H9 (cell line): Measurements from ENCODE around the gene TRABD2B. TPM values are rescaled to one million over a fixed set of nuclear protein-coding genes. Genes with fewer than 3 reads are reported as not detected.

ENCODE experiments used
- DNase-seq: peaks from one replicate; pipeline ENCODE4 v3.0.0-alpha.2; 2017
- H2AFZ ChIP-seq: one replicate; pipeline ENCODE4 v1.6.1; 2013; ENCODE audit warnings: mild to moderate bottlenecking, low read length, control low read depth, moderate library complexity
- H2AK5ac ChIP-seq: 2 replicates; pipeline ENCODE4 v1.6.1; 2013; ENCODE audit warnings: low read length, control low read depth, mixed read lengths; ENCODE audit not compliant: insufficient read length
- H2BK120ac ChIP-seq: one replicate; pipeline ENCODE4 v1.6.1; 2013; ENCODE audit warnings: low read depth, mild to moderate bottlenecking, low read length, control low read depth, inconsistent platforms; ENCODE audit not compliant: poor library complexity, severe bottlenecking
- H2BK12ac ChIP-seq: 2 replicates; pipeline ENCODE4 v1.6.1; 2013; ENCODE audit warnings: low read length, control low read depth, mixed read lengths, low read depth; ENCODE audit not compliant: insufficient read length
- H2BK15ac ChIP-seq: 2 replicates; pipeline ENCODE4 v1.6.1; 2013; ENCODE audit warnings: low read depth, low read length, control low read depth
- H2BK20ac ChIP-seq: one replicate; pipeline ENCODE4 v1.6.1; 2013; ENCODE audit warnings: low read depth, mild to moderate bottlenecking, low read length, control low read depth, inconsistent platforms; ENCODE audit not compliant: poor library complexity, severe bottlenecking
- H2BK5ac ChIP-seq: 2 replicates; pipeline ENCODE4 v1.6.1; 2013; ENCODE audit warnings: low read length, control low read depth, mixed read lengths; ENCODE audit not compliant: insufficient read length
- H3K14ac ChIP-seq: 2 replicates; pipeline ENCODE4 v1.6.1; 2013; ENCODE audit warnings: low read length, control low read depth; ENCODE audit not compliant: insufficient read depth
- H3K18ac ChIP-seq: 2 replicates; pipeline ENCODE4 v1.6.1; 2013; ENCODE audit warnings: low read depth, mild to moderate bottlenecking, mixed read lengths, low read length, control low read depth; ENCODE audit not compliant: insufficient read length
- H3K23ac ChIP-seq: 2 replicates; pipeline ENCODE4 v1.6.1; 2013; ENCODE audit warnings: low read length, control low read depth, mixed read lengths, low read depth; ENCODE audit not compliant: insufficient read length
- H3K23me2 ChIP-seq: 2 replicates; pipeline ENCODE4 v1.6.1; 2013; ENCODE audit warnings: low read depth, mild to moderate bottlenecking, mixed read lengths, low read length, control low read depth; ENCODE audit not compliant: insufficient read length, poor library complexity, severe bottlenecking
- H3K27ac ChIP-seq: 2 replicates; pipeline ENCODE4 v1.5.1; 2013; ENCODE audit warnings: low read length, control low read depth, mixed read lengths, low read depth; ENCODE audit not compliant: insufficient read length
- H3K27me3 ChIP-seq: 2 replicates; pipeline ENCODE4 v1.6.1; 2013; ENCODE audit warnings: low read length, control low read depth, inconsistent platforms; ENCODE audit not compliant: insufficient read depth
- H3K4ac ChIP-seq: 2 replicates; pipeline ENCODE4 v1.6.1; 2013; ENCODE audit warnings: low read depth, mild to moderate bottlenecking, control low read depth, inconsistent platforms, low read length, moderate library complexity
- H3K4me1 ChIP-seq: 2 replicates; pipeline ENCODE4 v1.6.1; 2013; ENCODE audit warnings: low read length, control low read depth, inconsistent platforms; ENCODE audit not compliant: insufficient read depth
- H3K4me2 ChIP-seq: 2 replicates; pipeline ENCODE4 v1.6.1; 2013; ENCODE audit warnings: low read length, control low read depth, mixed read lengths; ENCODE audit not compliant: insufficient read length, insufficient read depth
- H3K56ac ChIP-seq: 2 replicates; pipeline ENCODE4 v1.6.1; 2013; ENCODE audit warnings: low read depth, mild to moderate bottlenecking, mixed read lengths, low read length, control low read depth; ENCODE audit not compliant: insufficient read length
- H3K79me1 ChIP-seq: 2 replicates; pipeline ENCODE4 v1.6.1; 2013; ENCODE audit warnings: low read depth, mild to moderate bottlenecking, moderate library complexity, low read length, control low read depth, inconsistent platforms; ENCODE audit not compliant: insufficient read depth, poor library complexity, severe bottlenecking
- H3K79me2 ChIP-seq: 2 replicates; pipeline ENCODE4 v1.6.1; 2013; ENCODE audit warnings: low read length, control low read depth, inconsistent platforms; ENCODE audit not compliant: insufficient read depth
- H3K9ac ChIP-seq: 2 replicates; pipeline ENCODE4 v1.6.1; 2013; ENCODE audit warnings: low read length, control low read depth, mixed read lengths; ENCODE audit not compliant: insufficient read length; ENCODE audit errors: extremely low read depth
- H3K9me3 ChIP-seq: one replicate; pipeline ENCODE4 v1.6.1; 2013; ENCODE audit warnings: low read depth, low read length, inconsistent platforms; ENCODE audit not compliant: control insufficient read depth
- H3T11ph ChIP-seq: one replicate; pipeline ENCODE4 v1.6.1; 2013; ENCODE audit warnings: mild to moderate bottlenecking, low read length, control low read depth, inconsistent platforms
- H4K20me1 ChIP-seq: one replicate; pipeline ENCODE4 v1.6.1; 2013; ENCODE audit not compliant: control insufficient read depth, insufficient read length, insufficient read depth
- H4K5ac ChIP-seq: 2 replicates; pipeline ENCODE4 v1.6.1; 2013; ENCODE audit warnings: low read depth, mild to moderate bottlenecking, mixed read lengths, low read length, control low read depth; ENCODE audit not compliant: insufficient read length
- H4K8ac ChIP-seq: replicated peaks from 2 replicates; pipeline ENCODE4 v1.6.1; 2013; ENCODE audit warnings: low read length, control low read depth, mixed read lengths, low read depth; ENCODE audit not compliant: insufficient read length
- H4K91ac ChIP-seq: 2 replicates; pipeline ENCODE4 v1.6.1; 2013; ENCODE audit warnings: low read depth, mild to moderate bottlenecking, moderate library complexity, mixed read lengths, low read length, control low read depth; ENCODE audit not compliant: insufficient read length
- H3K27ac Mint-ChIP-seq, 3 experiments: 2 replicates in 2 of 3; 3 replicates in 1 of 3; pipeline ENCODE4 v1.8.0; 2020 to 2021; ENCODE audit warnings: mixed read lengths in 3 of 3, mild to moderate bottlenecking in 1 of 3, moderate library complexity in 1 of 3
- H3K27me3 Mint-ChIP-seq: 2 replicates; pipeline ENCODE4 v1.8.0; 2021; ENCODE audit warnings: low read depth, mild to moderate bottlenecking, moderate library complexity, mixed read lengths
- H3K36me3 Mint-ChIP-seq, 3 experiments: 2 replicates in 2 of 3; 3 replicates in 1 of 3; pipeline ENCODE4 v1.8.0; 2020 to 2021; ENCODE audit warnings: low read depth in 3 of 3, mixed read lengths in 3 of 3; ENCODE audit not compliant: insufficient read depth in 1 of 3
- H3K4me1 Mint-ChIP-seq, 2 experiments: 2 replicates each; pipeline ENCODE4 v1.8.0; 2020; ENCODE audit warnings: mixed read lengths in 2 of 2
- H3K4me3 Mint-ChIP-seq, 2 experiments: 2 replicates in 1 of 2; 3 replicates in 1 of 2; pipeline ENCODE4 v1.8.0; 2020 to 2021; ENCODE audit warnings: mild to moderate bottlenecking in 2 of 2, mixed read lengths in 2 of 2, moderate library complexity in 1 of 2
- H3K9me3 Mint-ChIP-seq, 2 experiments: 2 replicates in 1 of 2; 3 replicates in 1 of 2; pipeline ENCODE4 v1.8.0; 2020; ENCODE audit warnings: mild to moderate bottlenecking in 2 of 2, mixed read lengths in 2 of 2, moderate library complexity in 1 of 2
- WGBS: extraction: QIAGEN DNeasy Blood & Tissue Kit; methylation state at CpG from one replicate; pipeline ENCODE4 v1.1.7; 2013; ENCODE audit warnings: missing lambda C conversion rate, low lambda C conversion rate, mixed read lengths; ENCODE audit not compliant: insufficient read length; ENCODE audit errors: extremely low coverage; 5-methylcytosine and 5-hydroxymethylcytosine counted together
- total RNA-seq: library from RNA; stranded (reverse); gene quantifications from 2 replicates; pipeline ENCODE4 v1.2.1, GENCODE V29; 2021
- TF ChIP-seq, protein P1 (sequence below): fragments of 200-600 bp; sonication (generic); conservative IDR thresholded peaks from 3 replicates; pipeline ENCODE4 v1.8.0; 2021; ENCODE audit warnings: antibody characterized with exemption, mild to moderate bottlenecking

Gene TRABD2B
- total RNA-seq, 1 experiment from 2014 or later, result 2.3 TPM

DNA sequence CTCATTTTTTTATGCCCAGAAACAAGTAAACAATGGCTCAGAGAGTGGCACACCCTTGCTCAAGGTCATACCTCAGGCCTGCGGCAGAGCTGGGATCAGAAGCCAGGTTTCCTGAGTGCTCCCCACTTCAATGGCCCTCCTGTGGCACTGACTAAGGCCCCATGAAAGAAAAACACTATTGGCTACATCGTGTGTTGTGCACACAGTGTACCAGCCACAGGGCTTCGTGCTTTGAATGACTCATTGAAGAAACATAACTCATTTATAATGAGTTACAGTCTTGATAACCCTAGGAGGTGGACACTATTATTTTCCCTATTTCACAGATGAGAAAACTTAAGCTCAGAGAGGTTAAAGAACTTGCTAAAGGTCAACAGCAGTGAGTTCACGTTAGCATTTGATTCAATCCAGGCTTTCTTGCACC lies 91.2 kb downstream of the TRABD2B start:
- Histone ChIP-seq H3K23ac (no peak overlapping the region), H3K79me2 (no peaks in the 10 kb centered on the region), H4K8ac (no peak overlapping the region), H3K56ac (no peak overlapping the region), H2BK20ac (no peak overlapping the region), H2BK12ac (no peak overlapping the region), H2BK5ac (no peak overlapping the region), H2AFZ (no peak overlapping the region), H3K4me1 (no peaks in the 10 kb centered on the region; the same call in 1 of the 2 replicates), H3K4me2 (no peak overlapping the region), H3K9me3 (no peaks in the 10 kb centered on the region), H4K20me1 (no peaks in the 10 kb centered on the region), H3K4ac (no peak overlapping the region), H2BK15ac (no peak overlapping the region), H3T11ph (no peak overlapping the region), H3K9ac (no peak overlapping the region), H3K23me2 (no peaks in the 10 kb centered on the region), H4K5ac (no peak overlapping the region), H2AK5ac (no peak overlapping the region), H3K14ac (no peak overlapping the region), H3K79me1 (no peaks in the 10 kb centered on the region), H3K27ac (no peak overlapping the region), H2BK120ac (no peak overlapping the region), H4K91ac (no peak overlapping the region), H3K27me3 (no peaks in the 10 kb centered on the region), H3K18ac (no peak overlapping the region)
- no CpG with 5 or more reads among the region's 4 CpGs for WGBS
- Mint-ChIP-seq H3K36me3 (no peaks in the 10 kb centered on the region), H3K4me1 (peaks cover 19% of the 10 kb centered on the region in 2 experiments), H3K9me3 (no peaks in the 10 kb centered on the region; a peak in 1 of 5 replicates), H3K27me3 (no peaks in the 10 kb centered on the region; the same call in 1 of the 2 replicates), H3K4me3 (no peak overlapping the region), H3K27ac (no peak overlapping the region)
- TF ChIP-seq, protein P1, sequence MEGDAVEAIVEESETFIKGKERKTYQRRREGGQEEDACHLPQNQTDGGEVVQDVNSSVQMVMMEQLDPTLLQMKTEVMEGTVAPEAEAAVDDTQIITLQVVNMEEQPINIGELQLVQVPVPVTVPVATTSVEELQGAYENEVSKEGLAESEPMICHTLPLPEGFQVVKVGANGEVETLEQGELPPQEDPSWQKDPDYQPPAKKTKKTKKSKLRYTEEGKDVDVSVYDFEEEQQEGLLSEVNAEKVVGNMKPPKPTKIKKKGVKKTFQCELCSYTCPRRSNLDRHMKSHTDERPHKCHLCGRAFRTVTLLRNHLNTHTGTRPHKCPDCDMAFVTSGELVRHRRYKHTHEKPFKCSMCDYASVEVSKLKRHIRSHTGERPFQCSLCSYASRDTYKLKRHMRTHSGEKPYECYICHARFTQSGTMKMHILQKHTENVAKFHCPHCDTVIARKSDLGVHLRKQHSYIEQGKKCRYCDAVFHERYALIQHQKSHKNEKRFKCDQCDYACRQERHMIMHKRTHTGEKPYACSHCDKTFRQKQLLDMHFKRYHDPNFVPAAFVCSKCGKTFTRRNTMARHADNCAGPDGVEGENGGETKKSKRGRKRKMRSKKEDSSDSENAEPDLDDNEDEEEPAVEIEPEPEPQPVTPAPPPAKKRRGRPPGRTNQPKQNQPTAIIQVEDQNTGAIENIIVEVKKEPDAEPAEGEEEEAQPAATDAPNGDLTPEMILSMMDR, result no peak
- DNase-seq, result no peak
